Mesodermal cell (in vitro differentiated cells): ENCODE data around the gene TMC2. TPM values are rescaled to one million over a fixed set of nuclear protein-coding genes. Genes with fewer than 3 reads are reported as not detected.
"Not testable (repeated sequence)": the region's sequence is repeated elsewhere in the genome, so short reads cannot be mapped to it uniquely, and the experiment has no call there.

Experiments used
- H3K27ac ChIP-seq: 2 replicates; pipeline ENCODE4 v1.7.0; 2013; ENCODE audit warnings: mild to moderate bottlenecking, low read depth, low read length, moderate library complexity; ENCODE audit not compliant: severe bottlenecking
- H3K36me3 ChIP-seq: 2 replicates; pipeline ENCODE4 v1.7.1; 2013; ENCODE audit warnings: mild to moderate bottlenecking, low read length, moderate library complexity; ENCODE audit not compliant: control insufficient read depth, insufficient read depth
- H3K4me1 ChIP-seq: one replicate; pipeline ENCODE4 v1.7.1; 2013; ENCODE audit warnings: mild to moderate bottlenecking, low read length; ENCODE audit not compliant: insufficient read depth, control insufficient read depth, poor library complexity, severe bottlenecking
- H3K4me3 ChIP-seq: 2 replicates; pipeline ENCODE4 v1.7.0; 2013; ENCODE audit warnings: low read length, control low read depth, mild to moderate bottlenecking; ENCODE audit not compliant: insufficient read depth, poor library complexity, severe bottlenecking; ENCODE audit errors: extremely low read depth
- H3K9me3 ChIP-seq: 2 replicates; pipeline ENCODE4 v1.7.1; 2013; ENCODE audit warnings: mild to moderate bottlenecking, low read length, moderate library complexity; ENCODE audit not compliant: control insufficient read depth
- WGBS, 2 experiments: methylation state at CpG; one replicate each; pipeline ENCODE4 v1.1.5; 2013; ENCODE audit warnings: missing lambda C conversion rate in 2 of 2; ENCODE audit not compliant: insufficient coverage in 2 of 2; 5-methylcytosine and 5-hydroxymethylcytosine counted together
- polyA plus RNA-seq, 2 experiments: library from polyadenylated mRNA; stranded (reverse); fragments of 50-300 nt; gene quantifications; one replicate each; pipeline ENCODE4 v1.2.3, GENCODE V29; 2013

Gene TMC2
- not detected for polyA plus RNA-seq (2013, experiment 1 of 2)
- polyA plus RNA-seq (2013, experiment 2 of 2): not detected

- WGBS, 2 experiments: 83 to 88% methylated on average over 10 to 13 of the region's 13 CpGs
- H3K9me3 ChIP-seq: no peaks in the 10 kb centered on the region
- H3K4me1 ChIP-seq: no peaks in the 10 kb centered on the region
- no peaks in the 10 kb centered on the region for H3K36me3 ChIP-seq
- no peak within 1 kb of the TSS for H3K27ac ChIP-seq
- no peak within 1 kb of the TSS for H3K4me3 ChIP-seq
Measured at GRCh38 chr20:2536560-2536986, at the start of gene TMC2. Gene TMC2 (plus strand): TSS chr20:2536573. CDS start chr20:2536622, 49 bp downstream.

- not testable (repeated sequence) for H3K9me3 ChIP-seq, H3K27ac ChIP-seq, H3K4me3 ChIP-seq, H3K4me1 ChIP-seq
- peaks cover 26% of the 10 kb centered on the region for H3K36me3 ChIP-seq
- WGBS, 2 experiments: 83 to 89% methylated on average over 1 to 2 of the region's 2 CpGs
Measured at GRCh38 chr20:2502808-2503384, 33.5 kb upstream of the TMC2 start.

- not testable (repeated sequence) for H3K27ac ChIP-seq, H3K4me1 ChIP-seq, H3K9me3 ChIP-seq, H3K4me3 ChIP-seq
- 86% methylated on average over 1 of the region's 2 CpGs; no CpG with 5 or more reads in 1 of the 2 experiments for WGBS, 2 experiments
- peaks cover 10% of the 10 kb centered on the region for H3K36me3 ChIP-seq
Measured at GRCh38 chr20:2504803-2505202, 31.6 kb upstream of the TMC2 start.

GRCh38 chr20:2506426-2506825 lies 29.9 kb upstream of the TMC2 start:
- H3K4me3 ChIP-seq, H3K4me1 ChIP-seq, H3K9me3 ChIP-seq, H3K36me3 ChIP-seq, H3K27ac ChIP-seq: not testable (repeated sequence)
- WGBS, 2 experiments: no CpG with 5 or more reads among the region's 5 CpGs

GRCh38 chr20:2507464-2507863 lies 28.9 kb upstream of the TMC2 start:
- no peaks in the 10 kb centered on the region for H3K36me3 ChIP-seq
- no peak overlapping the region for H3K4me3 ChIP-seq
- H3K4me1 ChIP-seq: peaks cover 9% of the 10 kb centered on the region
- no peak overlapping the region for H3K27ac ChIP-seq
- no peaks in the 10 kb centered on the region for H3K9me3 ChIP-seq
- 91 to 98% methylated on average over 4 to 5 of the region's 5 CpGs for WGBS, 2 experiments

GRCh38 chr20:2507875-2508630 lies 28.3 kb upstream of the TMC2 start:
- WGBS, 2 experiments: 34 to 46% methylated on average over 15 to 21 of the region's 22 CpGs
- Histone ChIP-seq H3K9me3 (no peaks in the 10 kb centered on the region), H3K4me1 (peaks cover 9% of the 10 kb centered on the region), H3K36me3 (no peaks in the 10 kb centered on the region), H3K4me3 (peak overlapping the region; percentile 78), H3K27ac (no peak overlapping the region)

- Histone ChIP-seq H3K36me3 (no peaks in the 10 kb centered on the region), H3K27ac (peak within 1 kb of the TSS; percentile 55), H3K4me1 (peaks cover 9% of the 10 kb centered on the region), H3K4me3 (peak within 1 kb of the TSS; percentile 78), H3K9me3 (no peaks in the 10 kb centered on the region)
- WGBS, 2 experiments: 0 to 1% methylated on average over 38 to 44 of the region's 53 CpGs
Measured at GRCh38 chr20:2508631-2509467, 27.5 kb upstream of the TMC2 start, which contains the start of gene ZNF343. Gene ZNF343 (minus strand): TSS chr20:2508915. CDS start chr20:2493895, 15,020 bp downstream.

GRCh38 chr20:2509468-2509781 lies 26.9 kb upstream of the TMC2 start:
- Histone ChIP-seq H3K4me3 (peak overlapping the region; percentile 78), H3K27ac (peak overlapping the region; percentile 55)
- WGBS, 2 experiments: 0 to 5% methylated on average over 1 to 3 of the region's 9 CpGs

GRCh38 chr20:2509794-2510193 lies 26.6 kb upstream of the TMC2 start:
- H3K4me1 ChIP-seq: peaks cover 9% of the 10 kb centered on the region
- no CpG with 5 or more reads among the region's 3 CpGs for WGBS, 2 experiments
- no peaks in the 10 kb centered on the region for H3K9me3 ChIP-seq
- no peak overlapping the region for H3K27ac ChIP-seq
- H3K36me3 ChIP-seq: no peaks in the 10 kb centered on the region
- H3K4me3 ChIP-seq: peak overlapping the region; percentile 78

More at GRCh38 chr20:2509468-2509781, 26.9 kb upstream of the TMC2 start:
- H3K36me3 ChIP-seq: no peaks in the 10 kb centered on the region
- peaks cover 9% of the 10 kb centered on the region for H3K4me1 ChIP-seq
- H3K9me3 ChIP-seq: no peaks in the 10 kb centered on the region

GRCh38 chr20:2515203-2515602 lies 21.2 kb upstream of the TMC2 start:
- WGBS, 2 experiments: no CpG with 5 or more reads among the region's 1 CpG
- no peaks in the 10 kb centered on the region for H3K4me1 ChIP-seq
- no peak overlapping the region for H3K4me3 ChIP-seq
- no peaks in the 10 kb centered on the region for H3K36me3 ChIP-seq
- H3K9me3 ChIP-seq: no peaks in the 10 kb centered on the region
- H3K27ac ChIP-seq: no peak overlapping the region
